Measurements from ENCODE around the gene SEMA3A.

The SEMA3A gene

GRCh38 chr7:84142726-84143125 lies 51.9 kb downstream of the SEMA3A start:
- no peaks in the 10 kb centered on the region for H3K36me3 ChIP-seq
- no peak overlapping the region for H3K27ac ChIP-seq
- H3K4me1 ChIP-seq: no peaks in the 10 kb centered on the region
- no peak for DNase-seq
- intact Hi-C loops (cut with DNase I; ENCODE audit: low total_unique reads): no loop called here
- H3K9me3 ChIP-seq: no peaks in the 10 kb centered on the region
- H3K4me3 ChIP-seq: no peak overlapping the region
- no peaks in the 10 kb centered on the region for H3K27me3 ChIP-seq
- no peak for TF ChIP-seq CTCF (IDR thresholded peaks at IDR 0.05)

DNA sequence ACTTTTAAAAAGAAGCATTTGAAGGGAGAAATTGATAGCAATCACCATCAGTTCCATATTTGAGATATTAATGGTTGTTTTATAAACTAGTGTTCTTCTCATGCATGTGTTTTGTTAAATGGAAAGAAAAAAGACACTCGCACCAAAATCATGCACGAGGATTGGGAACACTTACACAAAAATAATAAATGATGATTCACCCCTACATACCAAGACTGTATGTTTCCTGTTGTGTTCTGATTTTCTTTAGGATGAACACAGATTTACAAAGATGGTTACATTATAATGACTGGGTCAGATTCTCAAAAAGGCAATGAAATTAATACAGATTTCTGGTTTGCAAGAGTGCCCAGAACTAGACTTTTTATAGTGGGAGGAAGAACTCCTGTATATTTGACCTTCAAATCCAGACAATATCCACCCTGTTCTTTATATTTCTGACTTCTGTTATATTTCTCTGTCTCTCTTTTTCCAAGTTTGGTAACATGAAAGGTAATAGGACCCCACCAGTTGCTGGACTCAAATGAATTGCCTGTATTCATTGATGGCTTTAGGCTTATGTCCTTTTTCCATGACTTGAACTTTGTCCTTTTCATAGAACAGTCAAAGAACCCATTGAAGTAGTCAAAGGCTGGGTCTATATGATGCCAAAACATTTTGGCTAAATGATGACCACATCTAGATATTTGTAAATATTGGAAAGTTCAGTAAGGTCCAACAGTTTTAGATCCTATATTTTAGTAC lies 54.4 kb downstream of the SEMA3A start:
- Histone ChIP-seq H3K27ac (no peak overlapping the region), H3K4me1 (no peaks in the 10 kb centered on the region), H3K27me3 (no peaks in the 10 kb centered on the region), H3K9me3 (no peaks in the 10 kb centered on the region), H3K36me3 (no peaks in the 10 kb centered on the region), H3K4me3 (no peak overlapping the region)
- TF ChIP-seq CTCF (IDR thresholded peaks at IDR 0.05): no peak
- intact Hi-C loops (cut with DNase I; ENCODE audit: low total_unique reads): no loop called here
- no peak for DNase-seq

DNA sequence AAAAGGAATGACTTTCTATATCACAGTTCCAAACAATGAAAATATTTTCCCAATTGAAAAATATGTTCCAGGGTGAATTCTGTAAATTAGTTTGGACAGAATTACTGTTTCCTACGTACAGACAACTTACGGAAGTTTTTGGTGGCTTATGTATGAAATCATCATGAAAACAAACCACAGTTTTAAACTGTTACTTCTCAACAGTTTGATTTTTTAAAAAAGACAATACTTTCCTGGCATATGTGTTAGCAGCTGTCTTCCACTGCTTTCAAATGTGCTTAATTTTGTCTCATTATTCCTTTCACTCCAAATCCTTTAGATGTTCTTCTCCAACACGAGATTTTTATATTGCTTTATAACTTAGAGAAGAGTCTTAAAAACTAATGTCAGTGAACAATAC lies 56.2 kb downstream of the SEMA3A start:
- no peaks in the 10 kb centered on the region for H3K27me3 ChIP-seq
- DNase-seq: no peak
- no peak overlapping the region for H3K27ac ChIP-seq
- TF ChIP-seq CTCF (IDR thresholded peaks at IDR 0.05): no peak
- H3K9me3 ChIP-seq: no peaks in the 10 kb centered on the region
- intact Hi-C loops (cut with DNase I; ENCODE audit: low total_unique reads): no loop called here
- no peaks in the 10 kb centered on the region for H3K4me1 ChIP-seq
- no peak overlapping the region for H3K4me3 ChIP-seq
- no peaks in the 10 kb centered on the region for H3K36me3 ChIP-seq

DNA sequence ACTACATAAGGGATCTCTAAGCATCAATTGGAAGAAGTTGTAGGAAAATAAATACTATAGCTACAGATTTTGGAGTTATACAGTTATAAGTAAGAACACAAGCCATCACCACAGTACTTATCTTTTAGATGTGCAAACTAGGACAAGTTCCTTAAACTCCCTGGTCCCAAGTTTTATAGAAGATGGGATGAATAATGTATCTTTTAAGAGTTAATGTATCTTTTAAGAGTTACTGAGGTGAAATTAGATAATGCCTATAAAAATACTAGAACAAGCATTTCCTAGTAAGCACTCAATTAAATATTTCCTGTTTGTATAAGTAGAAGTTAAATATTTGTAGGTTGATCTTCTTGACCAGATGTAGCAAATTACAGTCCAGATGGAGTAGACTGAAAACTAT lies 56.8 kb downstream of the SEMA3A start:
- TF ChIP-seq CTCF (IDR thresholded peaks at IDR 0.05): no peak
- no peaks in the 10 kb centered on the region for H3K36me3 ChIP-seq
- H3K27me3 ChIP-seq: no peaks in the 10 kb centered on the region

GRCh38 chr7:84136809-84137208 lies 57.8 kb downstream of the SEMA3A start:
- Histone ChIP-seq H3K36me3 (no peaks in the 10 kb centered on the region), H3K4me1 (no peaks in the 10 kb centered on the region), H3K27ac (no peak overlapping the region), H3K4me3 (no peak overlapping the region), H3K27me3 (no peaks in the 10 kb centered on the region), H3K9me3 (no peaks in the 10 kb centered on the region)
- intact Hi-C loops (cut with DNase I; ENCODE audit: low total_unique reads): no loop called here
- TF ChIP-seq CTCF (IDR thresholded peaks at IDR 0.05): no peak
- DNase-seq: no peak

More for the DNA sequence above, 56.8 kb downstream of the SEMA3A start:
- no peak for DNase-seq
- Histone ChIP-seq H3K4me1 (no peaks in the 10 kb centered on the region), H3K9me3 (no peaks in the 10 kb centered on the region), H3K27ac (no peak overlapping the region), H3K4me3 (no peak overlapping the region)
- intact Hi-C loops (cut with DNase I; ENCODE audit: low total_unique reads): no loop called here

- Histone ChIP-seq H3K27me3 (no peaks in the 10 kb centered on the region), H3K27ac (no peak overlapping the region), H3K4me1 (no peaks in the 10 kb centered on the region), H3K4me3 (no peak overlapping the region), H3K36me3 (no peaks in the 10 kb centered on the region), H3K9me3 (no peaks in the 10 kb centered on the region)
- no peak for DNase-seq
- intact Hi-C loops (cut with DNase I; ENCODE audit: low total_unique reads): no loop called here
- TF ChIP-seq CTCF (IDR thresholded peaks at IDR 0.05): no peak
These were observed 58.3 kb downstream of the SEMA3A start for GRCh38 chr7:84136336-84136735.
